ENCODE results near the gene CARNS1.

- TF ChIP-seq CTCF (conservative IDR thresholded peaks at IDR 0.05) = no peak
- TF ChIP-seq ZFX (IDR thresholded peaks at IDR 0.05) = no peak
These were observed 19.8 kb upstream of the CARNS1 start for GRCh38 chr11:67395555-67396258.
